Fibroblast of the aortic adventitia (primary cell): ENCODE measurements around the gene EVX1. TPM values are rescaled to one million over a fixed set of nuclear protein-coding genes. Genes with fewer than 3 reads are reported as not detected.

Source experiments
- DNase-seq: peaks from one replicate; pipeline ENCODE4 v3.0.0-alpha.2; 2010; ENCODE audit warnings: low read depth
- H3K4me3 ChIP-seq: 2 replicates; pipeline ENCODE4 v1.5.1; 2011; ENCODE audit warnings: low read depth, mild to moderate bottlenecking, control low read depth, low read length, moderate library complexity
- total RNA-seq: library from RNA; depleted of rRNA; stranded (reverse); fragments of >200 nt; gene quantifications from 2 replicates; pipeline ENCODE4 v1.2.3, GENCODE V29; 2012; ENCODE audit warnings: low replicate concordance
- TF ChIP-seq, protein P1 (sequence below): IDR thresholded peaks from 2 replicates; pipeline ENCODE4 v1.5.1; 2011; ENCODE audit warnings: mild to moderate bottlenecking, low read length, control low read depth, inconsistent platforms; ENCODE audit not compliant: insufficient read depth

The EVX1 gene
- not detected in 2 replicates for total RNA-seq

DNA sequence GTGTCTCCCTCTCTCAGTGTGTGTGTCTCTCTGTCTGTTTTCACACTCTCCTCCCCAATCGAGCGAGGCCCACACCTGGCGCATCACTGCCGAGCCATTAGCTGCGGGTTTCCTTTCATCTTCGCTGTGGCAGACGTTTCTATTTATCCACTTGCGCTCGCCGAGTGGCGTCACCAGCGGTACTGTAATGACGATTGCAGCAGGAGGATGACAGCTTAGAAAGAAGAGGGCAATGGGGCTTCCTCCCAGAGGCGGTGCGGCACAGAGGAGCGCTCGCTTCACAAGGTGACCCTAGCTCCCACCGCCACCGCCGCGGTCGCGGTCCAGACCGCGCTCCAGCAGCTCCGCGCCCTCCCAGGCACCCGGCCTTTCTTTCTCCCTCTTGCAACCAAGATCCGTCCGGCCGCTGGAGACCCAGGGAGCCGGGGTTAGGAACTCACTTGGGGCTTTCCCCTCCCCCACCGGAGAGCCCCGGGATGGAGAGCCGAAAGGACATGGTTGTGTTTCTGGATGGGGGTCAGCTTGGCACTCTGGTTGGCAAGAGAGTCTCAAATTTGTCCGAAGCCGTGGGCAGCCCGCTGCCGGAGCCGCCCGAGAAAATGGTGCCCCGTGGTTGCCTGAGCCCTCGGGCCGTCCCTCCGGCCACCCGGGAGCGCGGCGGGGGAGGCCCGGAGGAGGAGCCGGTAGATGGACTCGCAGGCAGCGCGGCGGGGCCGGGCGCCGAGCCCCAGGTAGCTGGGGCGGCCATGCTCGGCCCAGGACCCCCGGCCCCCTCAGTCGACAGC is at the start of gene EVX1:
EVX1 (plus strand) TSS at position 248 of the 785 bp plus-strand sequence; CDS start at position 477, 229 bp downstream.
- no peak for DNase-seq

DNA sequence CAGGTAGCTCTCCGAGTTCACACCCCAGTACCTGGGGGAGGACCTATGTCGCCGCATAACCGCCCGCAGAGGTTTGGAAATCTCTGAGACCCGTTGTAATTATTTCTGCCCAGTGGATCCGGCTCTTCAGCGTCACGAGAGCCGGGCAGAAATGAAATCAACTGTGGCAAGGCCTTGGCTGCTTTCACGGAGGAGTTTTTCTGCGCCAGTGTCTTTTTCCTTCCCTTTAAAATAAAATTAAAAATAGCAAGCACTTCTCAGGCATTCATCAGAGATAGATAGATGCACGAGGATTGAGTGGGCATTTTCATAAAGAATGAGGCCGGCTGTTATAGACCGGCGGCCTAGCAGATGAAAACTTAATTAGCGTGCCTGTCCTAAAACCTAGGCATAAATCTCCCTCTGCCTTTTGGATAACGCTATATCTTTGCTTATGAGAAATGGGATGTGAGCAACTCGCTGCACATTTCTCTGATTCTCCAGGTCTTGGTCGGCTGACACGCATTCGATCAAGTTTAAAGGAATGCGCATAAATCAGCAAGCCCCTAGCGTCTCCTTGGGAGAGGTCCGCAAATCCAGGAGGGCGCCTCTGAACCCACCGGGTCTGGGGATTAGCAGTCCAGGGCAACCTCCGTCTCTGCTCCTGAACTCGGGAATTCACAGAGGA is 49.1 kb upstream of the EVX1 start:
- H3K4me3 ChIP-seq: no peak overlapping the region
- no peak for DNase-seq
- TF ChIP-seq, protein P1, sequence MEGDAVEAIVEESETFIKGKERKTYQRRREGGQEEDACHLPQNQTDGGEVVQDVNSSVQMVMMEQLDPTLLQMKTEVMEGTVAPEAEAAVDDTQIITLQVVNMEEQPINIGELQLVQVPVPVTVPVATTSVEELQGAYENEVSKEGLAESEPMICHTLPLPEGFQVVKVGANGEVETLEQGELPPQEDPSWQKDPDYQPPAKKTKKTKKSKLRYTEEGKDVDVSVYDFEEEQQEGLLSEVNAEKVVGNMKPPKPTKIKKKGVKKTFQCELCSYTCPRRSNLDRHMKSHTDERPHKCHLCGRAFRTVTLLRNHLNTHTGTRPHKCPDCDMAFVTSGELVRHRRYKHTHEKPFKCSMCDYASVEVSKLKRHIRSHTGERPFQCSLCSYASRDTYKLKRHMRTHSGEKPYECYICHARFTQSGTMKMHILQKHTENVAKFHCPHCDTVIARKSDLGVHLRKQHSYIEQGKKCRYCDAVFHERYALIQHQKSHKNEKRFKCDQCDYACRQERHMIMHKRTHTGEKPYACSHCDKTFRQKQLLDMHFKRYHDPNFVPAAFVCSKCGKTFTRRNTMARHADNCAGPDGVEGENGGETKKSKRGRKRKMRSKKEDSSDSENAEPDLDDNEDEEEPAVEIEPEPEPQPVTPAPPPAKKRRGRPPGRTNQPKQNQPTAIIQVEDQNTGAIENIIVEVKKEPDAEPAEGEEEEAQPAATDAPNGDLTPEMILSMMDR: no peak

More for the DNA sequence above, at the start of gene EVX1:
- no peak within 1 kb of the TSS for H3K4me3 ChIP-seq
- TF ChIP-seq, protein P1: no peak

DNA sequence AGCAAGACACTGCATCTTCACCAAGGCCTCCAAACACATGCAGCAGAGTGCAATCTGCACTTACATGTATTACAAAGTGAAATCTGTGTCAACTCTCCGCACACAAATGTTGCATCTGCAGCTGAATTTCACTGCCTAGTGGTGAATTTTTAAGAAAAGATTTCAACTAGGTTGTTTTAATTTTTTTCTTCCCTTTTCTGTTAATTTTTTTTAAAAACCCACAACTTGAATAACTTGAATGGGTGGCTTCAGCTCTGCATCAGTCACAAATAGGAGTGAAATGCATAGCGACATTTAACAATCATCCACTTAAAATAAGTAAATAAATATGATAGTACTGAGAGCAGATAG is 48.6 kb upstream of the EVX1 start:
- H3K4me3 ChIP-seq: no peak overlapping the region
- DNase-seq: no peak
- TF ChIP-seq, protein P1: no peak

DNA sequence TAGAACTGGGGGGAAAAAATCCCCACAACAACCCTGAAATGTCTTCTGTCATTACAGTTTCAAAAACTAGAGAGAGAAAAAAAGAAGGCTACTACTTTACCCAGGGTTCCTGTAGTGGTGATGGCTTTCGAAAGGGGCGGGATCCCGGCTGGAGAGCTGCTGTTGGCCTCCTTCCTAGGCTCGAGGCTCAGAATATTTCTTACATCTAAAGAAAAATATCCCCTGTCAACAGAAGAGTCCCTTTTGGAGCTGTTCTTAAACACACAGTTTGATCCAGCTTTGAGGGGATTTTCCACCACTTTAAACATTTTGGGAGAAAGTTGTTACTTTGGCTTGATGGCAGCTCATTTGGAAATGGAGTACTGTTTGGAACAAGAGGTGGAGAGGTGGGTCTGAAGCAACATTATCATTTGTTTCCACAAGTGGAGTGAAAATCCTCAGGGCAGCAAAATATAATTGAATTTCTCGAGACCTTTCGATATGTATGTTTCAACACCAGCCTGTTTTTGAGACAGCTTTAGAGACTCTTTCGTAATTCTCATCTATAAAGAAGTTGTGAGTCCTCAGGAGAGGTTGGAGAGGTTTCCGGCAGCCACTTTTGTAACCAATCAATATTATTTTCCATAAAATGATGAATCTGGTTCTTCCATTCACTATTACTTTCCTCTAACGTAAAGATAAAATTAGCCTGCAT is 47.8 kb upstream of the EVX1 start:
- TF ChIP-seq, protein P1: no peak
- no peak overlapping the region for H3K4me3 ChIP-seq
- no peak for DNase-seq

DNA sequence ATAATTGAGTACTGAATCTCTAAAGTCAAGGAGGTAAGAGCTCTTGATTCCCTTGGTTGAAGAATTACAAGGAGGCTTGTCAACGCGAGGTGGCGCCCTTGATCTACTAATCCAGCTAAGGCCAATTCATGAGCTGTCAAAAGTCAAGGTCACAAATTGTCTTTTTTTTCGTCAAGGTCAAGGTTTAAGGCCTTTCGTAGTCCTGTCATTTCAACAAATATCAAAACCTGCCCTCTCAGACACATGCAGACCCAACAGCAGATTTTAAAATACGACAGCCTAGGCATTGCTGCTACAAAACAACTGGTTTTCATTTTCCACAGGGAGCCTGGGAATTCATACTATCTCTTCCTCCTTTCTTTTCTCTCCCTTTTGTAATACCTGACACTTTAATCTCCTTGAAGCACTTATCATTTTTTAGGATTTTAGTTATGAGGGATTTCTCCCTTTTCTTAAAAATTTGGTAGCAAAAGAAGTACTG is 46.3 kb upstream of the EVX1 start:
- TF ChIP-seq, protein P1: peak; percentile 71
- DNase-seq: peak; percentile 83
- H3K4me3 ChIP-seq: no peak overlapping the region

DNA sequence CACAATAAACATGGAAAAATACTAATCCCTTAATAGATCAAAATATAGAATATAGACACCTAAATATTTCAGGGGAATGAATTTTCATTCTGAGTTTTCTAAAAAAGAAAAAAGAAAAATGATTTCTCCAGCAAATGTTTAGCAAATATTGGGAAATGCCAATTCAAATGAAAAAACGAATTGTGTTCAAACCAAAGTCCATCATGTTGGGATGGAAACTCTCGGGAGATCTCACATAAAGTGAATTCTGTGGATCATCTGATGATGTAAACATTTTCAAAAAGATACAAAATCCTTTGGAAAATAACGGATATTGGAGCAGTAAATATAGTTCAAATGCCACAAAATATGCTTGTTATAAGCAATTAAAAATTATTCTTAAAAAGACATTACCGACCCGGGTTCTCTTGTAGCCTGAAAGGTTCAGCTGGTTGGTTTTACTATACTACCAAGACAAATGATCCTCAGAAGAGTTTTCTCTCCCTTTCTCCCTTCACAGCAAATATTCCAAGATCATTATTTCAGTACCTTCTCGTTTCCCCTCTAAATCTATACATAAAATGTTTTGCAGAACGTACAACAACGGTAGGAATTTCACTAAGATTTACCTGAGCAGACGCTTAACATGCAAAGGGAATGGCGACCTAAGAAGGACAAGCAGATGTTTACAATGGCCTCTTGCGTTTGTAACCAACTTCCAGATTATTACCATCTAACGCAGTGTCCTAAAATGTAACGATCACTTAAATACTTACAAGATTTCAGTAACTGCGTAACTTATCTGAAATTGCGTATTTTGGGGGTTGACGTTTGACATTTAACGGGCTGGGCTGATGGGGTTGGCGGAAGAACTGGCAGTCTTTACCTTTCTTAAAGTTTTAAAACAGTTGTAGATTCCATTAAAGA is 45.2 kb upstream of the EVX1 start:
- no peak overlapping the region for H3K4me3 ChIP-seq
- TF ChIP-seq, protein P1: no peak
- DNase-seq: no peak
